Caco-2 (cell line): ENCODE data around the gene TMX4. TPM values are rescaled to one million over a fixed set of nuclear protein-coding genes. Genes with fewer than 3 reads are reported as not detected.

ENCODE experiments used
- BruUV-seq: library from RNA; stranded (reverse); fragments of 400-500 nt; replicated peaks from 2 replicates; lab custom pipeline; 2021; lab: Mats Ljungman, UMichigan
- CTCF ChIA-PET: fragments of 300-600 bp; sonication (Branson Sonifier 250); formaldehyde crosslinking; loops from one replicate; lab custom pipeline; 2022; ENCODE audit warnings: antibody characterized with exemption; lab: Charles Lee
- POLR2A ChIA-PET: fragments of 300-600 bp; sonication (Branson Sonifier 250); formaldehyde crosslinking; loops from one replicate; lab custom pipeline; 2022; ENCODE audit warnings: antibody characterized with exemption; lab: Charles Lee
- DNase-seq, 2 experiments: peaks; one replicate each; pipeline versions ENCODE4 v3.0.0 to v3.0.0-alpha.2; 2020 to 2022
- H3K27me3 ChIP-seq: replicated peaks from 2 replicates; pipeline ENCODE4 v1.6.0; 2011; ENCODE audit warnings: low read length; ENCODE audit not compliant: control insufficient read depth, insufficient read depth
- H3K36me3 ChIP-seq: 2 replicates; pipeline ENCODE4 v1.5.1; 2011; ENCODE audit warnings: low read length; ENCODE audit not compliant: control insufficient read depth, insufficient read depth
- H3K4me1 ChIP-seq: fragments of 250-450 bp; sonication (Bioruptor Pico); 2 replicates; pipeline ENCODE4 v1.5.1; 2020; ENCODE audit warnings: mild to moderate bottlenecking
- H3K4me3 ChIP-seq: 2 replicates; pipeline ENCODE4 v1.5.1; 2011; ENCODE audit warnings: low read depth, mild to moderate bottlenecking, control low read depth, low read length
- H3K9me3 ChIP-seq: fragments of 250-450 bp; sonication (Bioruptor Pico); 2 replicates; pipeline ENCODE4 v1.5.1; 2020; ENCODE audit warnings: mild to moderate bottlenecking, moderate library complexity
- H3K27ac Mint-ChIP-seq: one replicate; pipeline ENCODE4 v1.8.0; 2022; ENCODE audit warnings: mixed read lengths; ENCODE audit not compliant: unreplicated experiment
- H3K27me3 Mint-ChIP-seq: one replicate; pipeline ENCODE4 v1.8.0; 2022; ENCODE audit warnings: mixed read lengths; ENCODE audit not compliant: insufficient read depth, unreplicated experiment
- H3K36me3 Mint-ChIP-seq: one replicate; pipeline ENCODE4 v1.8.0; 2022; ENCODE audit warnings: mild to moderate bottlenecking, mixed read lengths; ENCODE audit not compliant: insufficient read depth, unreplicated experiment
- H3K4me1 Mint-ChIP-seq: one replicate; pipeline ENCODE4 v1.8.0; 2022; ENCODE audit warnings: low read depth, mixed read lengths; ENCODE audit not compliant: unreplicated experiment
- H3K4me3 Mint-ChIP-seq: one replicate; pipeline ENCODE4 v1.8.0; 2022; ENCODE audit warnings: mild to moderate bottlenecking, moderate library complexity, mixed read lengths; ENCODE audit not compliant: unreplicated experiment
- H3K9me3 Mint-ChIP-seq: one replicate; pipeline ENCODE4 v1.8.0; 2022; ENCODE audit warnings: mixed read lengths; ENCODE audit not compliant: unreplicated experiment
- CTCF ChIP-seq, 2 experiments: fragments of 200-600 bp in 1 of 2; IDR thresholded peaks; 1 replicate in 1 of 2; 2 replicates in 1 of 2; pipeline versions ENCODE4 v1.5.1 to v1.8.0; 2011 to 2022; ENCODE audit warnings: antibody characterized with exemption in 1 of 2, control low read depth in 1 of 2, inconsistent platforms in 1 of 2, low read depth in 1 of 2, low read length in 1 of 2, mild to moderate bottlenecking in 1 of 2, moderate library complexity in 1 of 2; ENCODE audit not compliant: insufficient read depth in 1 of 2, severe bottlenecking in 1 of 2, unreplicated experiment in 1 of 2
- intact Hi-C: fragments of 100-400 bp; cut with micrococcal nuclease; formaldehyde crosslinking; loops from one replicate; pipeline ENCODE4 v1.10.0; 2022; ENCODE audit not compliant: unreplicated experiment
- total RNA-seq: library from RNA; stranded (reverse); gene quantifications from 2 replicates; pipeline ENCODE4 v1.2.3, GENCODE V29; 2022

Gene TMX4
- total RNA-seq, 1 experiment from 2014 or later: 17.0 TPM

GRCh38 chr20:8060977-8061376 is 41.4 kb upstream of the TMX4 start:
- no peak overlapping the region for H3K4me3 ChIP-seq
- Mint-ChIP-seq H3K27ac (no peak overlapping the region), H3K36me3 (no peaks in the 10 kb centered on the region), H3K4me1 (no peaks in the 10 kb centered on the region), H3K9me3 (no peaks in the 10 kb centered on the region), H3K4me3 (no peak overlapping the region), H3K27me3 (no peaks in the 10 kb centered on the region)
- H3K27me3 ChIP-seq: no peaks in the 10 kb centered on the region
- no peak for TF ChIP-seq CTCF (IDR thresholded peaks at IDR 0.05; ENCODE audit: insufficient read depth in 1 of 2, low read depth in 1 of 2, low read length in 1 of 2, severe bottlenecking in 1 of 2, unreplicated experiment in 1 of 2)
- CTCF ChIA-PET: no interaction called here
- BruUV-seq: no TSS peak
- intact Hi-C loops: no loop called here
- H3K36me3 ChIP-seq: no peaks in the 10 kb centered on the region
- DNase-seq: no peak
- no peaks in the 10 kb centered on the region for H3K4me1 ChIP-seq
- POLR2A ChIA-PET: no interaction called here
- H3K9me3 ChIP-seq: no peaks in the 10 kb centered on the region

- no peaks in the 10 kb centered on the region for H3K4me1 Mint-ChIP-seq
- TF ChIP-seq CTCF (IDR thresholded peaks at IDR 0.05; ENCODE audit: insufficient read depth in 1 of 2, low read depth in 1 of 2, low read length in 1 of 2, severe bottlenecking in 1 of 2, unreplicated experiment in 1 of 2): no peak
- H3K27me3 Mint-ChIP-seq: no peaks in the 10 kb centered on the region
- no peaks in the 10 kb centered on the region for H3K36me3 ChIP-seq
- H3K9me3 Mint-ChIP-seq: no peaks in the 10 kb centered on the region
- CTCF ChIA-PET: no interaction called here
- H3K4me1 ChIP-seq: no peaks in the 10 kb centered on the region
- H3K4me3 ChIP-seq: no peak overlapping the region
- POLR2A ChIA-PET: no interaction called here
- H3K4me3 Mint-ChIP-seq: no peak overlapping the region
- no peaks in the 10 kb centered on the region for H3K36me3 Mint-ChIP-seq
- no peaks in the 10 kb centered on the region for H3K27me3 ChIP-seq
- no peaks in the 10 kb centered on the region for H3K9me3 ChIP-seq
- no peak overlapping the region for H3K27ac Mint-ChIP-seq
- no TSS peak for BruUV-seq
- intact Hi-C loops: no loop called here
- no peak for DNase-seq
Observed at GRCh38 chr20:8057871-8058270, 38.3 kb upstream of the TMX4 start.

GRCh38 chr20:8055096-8055495 is 35.5 kb upstream of the TMX4 start:
- intact Hi-C loops: no loop called here
- DNase-seq: no peak
- no peak overlapping the region for H3K27ac Mint-ChIP-seq
- H3K27me3 Mint-ChIP-seq: no peaks in the 10 kb centered on the region
- H3K4me1 Mint-ChIP-seq: no peaks in the 10 kb centered on the region
- no peaks in the 10 kb centered on the region for H3K36me3 ChIP-seq
- no peaks in the 10 kb centered on the region for H3K4me1 ChIP-seq
- ChIA-PET CTCF (interaction anchor here (1.0 kb wide), 1 partner anchor 11 kb away, joined by 3 read pairs; no protein-coding TSS in a partner anchor), POLR2A (no interaction called here)
- H3K36me3 Mint-ChIP-seq: no peaks in the 10 kb centered on the region
- H3K4me3 ChIP-seq: no peak overlapping the region
- no peak overlapping the region for H3K4me3 Mint-ChIP-seq
- H3K9me3 Mint-ChIP-seq: no peaks in the 10 kb centered on the region
- no peaks in the 10 kb centered on the region for H3K27me3 ChIP-seq
- no peaks in the 10 kb centered on the region for H3K9me3 ChIP-seq
- BruUV-seq: no TSS peak
- TF ChIP-seq CTCF (IDR thresholded peaks at IDR 0.05; ENCODE audit: insufficient read depth in 1 of 2, low read depth in 1 of 2, low read length in 1 of 2, severe bottlenecking in 1 of 2, unreplicated experiment in 1 of 2): no peak
